ENCODE data around the gene FOXN3.

FOXN3 gene

GRCh38 chr14:89359477-89360222 lies 57.4 kb downstream of the FOXN3 start:
- DNase-seq (ENCODE audit: low spot score): no peak

GRCh38 chr14:89357655-89358297 lies 59.3 kb downstream of the FOXN3 start:
- DNase-seq (ENCODE audit: low spot score): no peak

DNA sequence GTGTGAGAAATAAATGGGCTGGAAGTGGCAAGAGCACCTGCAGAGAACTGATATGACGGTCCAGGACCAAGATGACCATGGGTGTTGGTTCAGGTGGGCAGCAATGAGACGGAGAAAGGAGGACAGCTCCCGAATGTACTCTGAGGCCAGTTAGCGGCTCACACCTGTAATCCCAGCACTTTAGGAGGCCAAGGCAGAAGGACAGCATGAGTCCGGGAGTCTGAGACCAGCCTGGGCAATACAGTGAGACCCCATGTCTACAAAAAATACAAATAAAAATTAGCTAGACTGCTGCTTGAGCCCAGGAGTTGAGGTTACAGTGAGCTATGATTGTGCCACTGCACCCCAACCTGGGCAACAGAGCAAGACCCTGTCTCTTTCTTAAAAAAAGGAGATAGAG lies 60.1 kb downstream of the FOXN3 start:
- no peak for DNase-seq (ENCODE audit: low spot score)

DNA sequence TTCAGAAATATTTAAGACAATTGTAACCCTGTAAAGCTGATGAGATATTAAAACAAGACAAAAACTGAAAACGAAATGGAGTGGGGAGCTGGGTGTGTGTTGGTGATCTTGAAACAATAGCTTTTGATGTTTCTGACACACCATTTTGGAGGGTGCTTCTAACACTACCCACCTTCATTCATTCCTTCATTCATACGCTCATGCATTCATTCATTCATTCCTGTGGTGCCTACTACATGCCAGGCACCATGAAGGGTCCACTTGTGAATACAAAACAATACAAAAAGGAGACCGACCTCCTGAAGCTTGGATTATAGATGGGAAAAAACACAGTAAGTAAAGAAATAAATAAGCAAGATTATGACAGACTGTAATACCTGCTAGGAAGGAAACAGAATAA lies 60.5 kb downstream of the FOXN3 start:
- DNase-seq (ENCODE audit: low spot score): no peak

- no peak for DNase-seq (ENCODE audit: low spot score)
Observed at GRCh38 chr14:89353766-89354113, 63.3 kb downstream of the FOXN3 start.

DNA sequence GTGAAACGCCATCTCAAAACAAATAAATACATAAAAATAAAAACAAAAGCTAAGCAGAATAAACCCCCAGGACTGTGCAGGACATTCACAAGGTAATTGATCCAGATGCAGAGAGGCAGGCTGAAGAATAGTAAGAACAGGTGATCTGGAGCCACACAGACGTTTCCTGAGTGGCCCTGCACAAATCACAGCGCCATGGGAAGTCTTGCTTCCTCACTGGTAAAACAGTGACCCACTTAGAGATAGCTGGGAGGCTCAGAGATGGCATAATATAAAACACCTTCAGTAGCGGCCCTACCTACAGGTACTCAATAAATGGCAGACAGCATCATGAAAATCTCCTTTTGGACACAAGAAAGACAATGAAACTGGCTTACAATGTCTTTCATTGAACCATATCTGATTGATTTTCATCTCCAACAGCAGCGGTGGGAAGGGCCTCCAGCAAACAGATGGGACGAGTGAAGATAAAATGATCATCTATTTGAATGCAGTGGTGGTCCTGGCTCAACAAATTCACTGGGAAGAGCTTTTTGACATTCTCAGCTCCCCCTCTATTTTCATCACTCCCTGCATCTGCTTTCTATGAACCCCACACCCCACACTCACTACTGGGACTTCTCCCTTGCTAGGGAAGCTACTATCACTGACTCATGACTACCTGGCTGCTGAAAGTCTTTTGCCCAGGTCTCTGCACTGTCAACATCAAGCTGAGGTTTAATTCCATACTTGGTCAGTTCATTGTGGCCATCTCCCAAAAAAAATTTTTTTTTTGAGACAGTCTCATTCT lies 63.9 kb downstream of the FOXN3 start:
- DNase-seq (ENCODE audit: low spot score): no peak

DNA sequence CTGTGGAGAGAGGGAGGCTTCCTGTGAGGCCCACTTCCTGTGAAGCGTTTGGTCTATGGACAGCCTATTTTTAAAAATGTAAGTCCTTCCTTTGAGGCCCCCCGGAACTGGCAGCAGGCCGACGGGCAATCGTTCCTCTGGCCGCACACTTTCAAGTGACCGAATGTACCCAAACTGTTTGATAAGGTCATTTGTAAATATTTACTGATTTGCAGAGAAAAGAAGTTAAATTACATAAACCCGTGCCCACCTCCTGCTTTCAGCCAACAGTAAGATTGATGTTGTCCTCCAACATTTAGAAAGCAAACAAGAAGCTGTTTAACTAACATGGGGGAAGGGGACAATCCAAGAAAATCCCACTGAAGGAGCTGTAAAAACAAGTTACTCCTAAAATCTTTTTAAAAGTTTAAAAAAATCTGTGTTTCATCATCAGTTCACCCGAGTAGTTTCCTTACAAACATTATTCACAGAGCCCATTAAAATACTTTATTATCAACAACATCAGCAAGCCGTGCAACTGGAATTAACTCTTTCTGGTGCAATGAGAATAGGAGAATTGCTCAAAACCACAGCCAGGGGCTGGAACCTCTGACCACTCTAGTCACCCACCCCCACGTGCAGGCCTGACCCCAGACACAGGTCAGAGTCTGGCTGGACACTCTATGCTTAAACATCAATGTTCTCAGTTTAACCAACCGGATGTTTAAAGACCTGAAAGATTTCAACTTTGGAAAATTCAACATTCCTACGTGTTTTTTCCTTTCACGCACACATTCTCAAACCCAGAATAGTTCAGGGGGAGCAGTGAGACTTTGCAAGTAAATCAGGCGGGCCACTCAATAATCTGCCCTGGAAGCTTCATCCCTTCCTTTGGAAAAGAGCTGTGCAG lies 65.3 kb downstream of the FOXN3 start:
- DNase-seq (ENCODE audit: low spot score): no peak

GRCh38 chr14:89351221-89351515 lies 65.9 kb downstream of the FOXN3 start:
- DNase-seq (ENCODE audit: low spot score): no peak

- no peak for DNase-seq (ENCODE audit: low spot score)
Observed at GRCh38 chr14:89350152-89350551, 66.9 kb downstream of the FOXN3 start.

DNA sequence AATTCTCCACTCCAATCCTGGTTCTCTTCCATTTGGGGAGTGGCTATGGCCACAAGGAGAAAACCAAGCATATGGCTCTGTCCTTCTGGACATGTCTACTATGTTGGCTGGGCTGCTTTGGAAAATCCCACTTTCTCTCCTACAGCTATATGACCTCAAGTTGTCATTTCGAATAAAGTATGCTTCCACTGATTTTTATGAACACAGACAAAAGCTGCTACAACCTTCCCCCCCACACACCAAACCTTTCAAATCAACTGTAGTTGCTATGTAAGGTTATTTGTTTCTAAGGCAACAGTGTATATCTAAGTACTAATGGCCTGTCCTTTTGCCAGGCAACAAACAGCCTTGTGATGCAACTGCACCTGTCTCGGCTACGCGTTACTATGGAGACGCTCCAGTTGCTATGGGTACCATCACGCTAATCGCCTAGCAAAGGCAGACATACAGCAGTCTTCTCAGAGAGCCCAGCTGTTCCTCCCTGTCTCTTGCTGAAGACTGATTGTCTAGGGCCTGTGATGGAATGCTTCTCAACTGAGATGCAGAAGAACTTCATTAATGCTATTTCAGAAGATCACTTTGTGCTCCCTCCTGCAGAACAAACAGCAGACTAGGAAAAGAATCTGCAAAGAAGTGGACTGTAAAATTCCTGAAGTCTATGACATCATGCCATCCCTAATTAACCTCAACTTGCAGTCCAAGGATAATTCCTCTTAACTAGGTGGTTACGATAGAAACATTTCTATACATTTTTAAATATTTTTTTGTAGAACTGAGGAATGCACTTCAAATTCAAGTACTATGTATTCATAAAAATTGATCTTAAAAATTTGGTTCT lies 67.6 kb downstream of the FOXN3 start:
- DNase-seq (ENCODE audit: low spot score): no peak

GRCh38 chr14:89348722-89349121 lies 68.3 kb downstream of the FOXN3 start:
- no peak for DNase-seq (ENCODE audit: low spot score)

GRCh38 chr14:89347885-89348284 lies 69.1 kb downstream of the FOXN3 start:
- no peak for DNase-seq (ENCODE audit: low spot score)

DNA sequence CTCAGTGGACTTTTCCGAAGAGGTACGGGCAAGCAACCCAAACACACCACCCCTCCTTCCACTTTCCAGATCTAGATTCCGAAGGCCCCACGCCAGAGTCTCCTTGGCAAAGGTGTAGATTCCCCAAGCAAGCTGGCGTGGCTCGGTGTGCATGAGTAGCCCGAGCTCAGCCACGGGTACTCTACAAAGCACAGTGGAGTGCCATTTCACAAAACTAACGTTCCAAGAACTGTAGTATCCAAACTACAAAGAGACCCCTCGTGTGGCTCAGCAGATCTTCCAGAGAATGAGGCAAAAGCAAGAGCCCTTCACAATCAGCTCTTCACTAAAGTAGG lies 72.1 kb downstream of the FOXN3 start:
- DNase-seq (ENCODE audit: low spot score): no peak

DNA sequence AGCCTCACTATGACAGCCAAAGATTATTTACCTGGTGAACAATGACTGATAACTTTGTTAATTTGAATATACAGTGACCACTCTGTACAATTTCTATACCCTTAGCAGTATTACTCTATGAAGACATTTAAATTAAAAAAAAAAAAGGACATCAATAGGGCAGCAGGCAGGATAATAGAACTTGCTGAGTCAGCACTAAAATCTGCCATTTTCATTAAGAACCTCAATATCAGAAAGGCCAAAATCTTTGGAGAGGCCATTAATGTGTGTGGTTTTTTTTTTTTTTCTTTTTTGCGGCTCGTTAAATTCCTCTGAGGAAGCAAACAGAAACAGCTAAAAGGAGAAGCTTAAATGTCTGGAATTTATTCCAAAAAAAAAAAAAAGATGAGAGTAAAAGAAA lies 73.7 kb downstream of the FOXN3 start:
- no peak for DNase-seq (ENCODE audit: low spot score)

- DNase-seq (ENCODE audit: low spot score): no peak
Observed at GRCh38 chr14:89342049-89342448, 75.0 kb downstream of the FOXN3 start.

DNA sequence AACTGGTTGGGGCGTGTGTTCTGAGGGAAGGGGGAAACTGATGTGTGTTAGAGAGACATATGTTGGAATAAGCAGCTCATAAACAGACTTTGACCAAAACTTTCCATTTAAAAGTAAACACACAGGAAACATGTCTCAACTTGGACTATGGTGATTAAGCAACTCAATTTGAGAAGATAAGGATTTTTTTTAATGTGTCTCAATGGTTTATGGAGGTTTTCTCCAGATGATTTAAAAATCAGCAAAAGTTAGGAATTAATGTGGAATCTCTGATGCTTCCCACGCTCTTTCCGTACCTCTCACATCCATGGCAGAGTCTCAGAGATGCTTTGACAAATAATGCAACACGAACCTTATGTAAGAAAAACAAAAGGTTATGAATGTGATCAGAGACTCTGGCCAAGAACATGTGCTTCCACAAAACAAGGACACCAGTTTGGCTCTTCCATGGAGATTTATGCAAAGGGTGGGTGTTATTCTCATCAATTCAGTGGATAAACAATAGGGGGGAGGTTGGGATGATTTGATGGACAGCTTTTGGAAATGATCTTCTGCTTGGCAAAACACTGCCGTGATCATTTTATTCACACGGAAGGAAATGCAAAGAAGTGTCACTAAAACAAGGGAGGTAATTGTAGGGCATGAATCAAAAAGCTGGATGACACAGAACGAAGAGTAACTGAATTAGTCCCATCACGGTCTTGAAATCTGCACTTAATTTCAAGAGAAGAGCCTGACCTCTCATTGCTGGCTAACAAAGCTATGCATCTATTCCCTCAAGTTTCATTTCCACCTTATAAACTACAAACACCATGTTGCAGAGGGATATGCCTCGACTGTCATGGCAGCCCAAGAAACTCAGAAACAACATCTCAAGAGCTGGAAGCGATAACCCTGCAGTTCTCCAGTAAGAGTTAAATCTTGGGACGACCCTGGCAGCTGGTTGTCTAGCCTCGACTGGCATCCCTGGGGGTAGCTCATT lies 76.5 kb downstream of the FOXN3 start:
- no peak for DNase-seq (ENCODE audit: low spot score)

GRCh38 chr14:89339579-89339978 lies 77.5 kb downstream of the FOXN3 start:
- no peak for DNase-seq (ENCODE audit: low spot score)

- no peak for DNase-seq (ENCODE audit: low spot score)
Observed at GRCh38 chr14:89339158-89339557, 77.9 kb downstream of the FOXN3 start.

DNA sequence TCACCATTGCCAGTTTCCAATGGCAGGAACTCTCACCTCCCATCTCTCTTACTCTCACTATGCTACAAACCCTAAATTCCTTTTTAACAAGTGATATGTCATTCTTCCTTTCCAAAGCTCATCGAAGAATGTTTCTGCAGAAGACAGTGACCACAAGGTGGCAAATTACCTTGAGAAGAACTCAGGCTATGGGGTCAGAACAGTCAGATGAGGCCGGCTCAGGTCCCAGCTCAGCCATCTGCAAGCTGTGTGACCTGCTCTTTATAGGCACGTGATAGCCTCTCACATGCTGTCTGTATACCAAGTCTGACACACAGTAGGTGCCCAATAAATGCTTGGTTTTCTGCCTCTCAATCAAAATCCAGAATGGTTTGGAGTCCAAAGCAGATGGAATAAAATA lies 80.7 kb downstream of the FOXN3 start:
- no peak for DNase-seq (ENCODE audit: low spot score)

- DNase-seq (ENCODE audit: low spot score): no peak
Observed at GRCh38 chr14:89332031-89332430, 85.0 kb downstream of the FOXN3 start.
